ENCODE data around the gene RALGAPA1.

Gene RALGAPA1

GRCh38 chr14:35643513-35643912, 165.6 kb downstream of the RALGAPA1 start:
- no peak for DNase-seq (ENCODE audit: extremely low spot score)
- ChIA-PET CTCF (no interaction called here), POLR2A (no interaction called here)
- TF ChIP-seq FOXA1 (IDR thresholded peaks at IDR 0.05) (no peak), FOXK2 (IDR thresholded peaks at IDR 0.05) (no peak), SP1 (IDR thresholded peaks at IDR 0.05) (no peak), NFRKB (IDR thresholded peaks at IDR 0.05) (no peak), L3MBTL2 (conservative IDR thresholded peaks at IDR 0.05) (no peak), BHLHE40 (IDR thresholded peaks at IDR 0.05; ENCODE audit: borderline replicate concordance) (no peak), ARNT (IDR thresholded peaks at IDR 0.05) (no peak), PKNOX1 (IDR thresholded peaks at IDR 0.05) (no peak), SUZ12 (IDR thresholded peaks at IDR 0.05) (no peak), HDGF (IDR thresholded peaks at IDR 0.05; ENCODE audit: borderline replicate concordance) (no peak), ZNF384 (IDR thresholded peaks at IDR 0.05) (no peak), FOXM1 (IDR thresholded peaks at IDR 0.05; ENCODE audit: borderline replicate concordance) (no peak), LEF1 (IDR thresholded peaks at IDR 0.05; ENCODE audit: borderline replicate concordance) (no peak), TARDBP (IDR thresholded peaks at IDR 0.05) (no peak), CTBP1 (IDR thresholded peaks at IDR 0.05; ENCODE audit: borderline replicate concordance) (no peak), ELF4 (IDR thresholded peaks at IDR 0.05) (no peak)

GRCh38 chr14:35637851-35638250, 171.2 kb downstream of the RALGAPA1 start:
- TF ChIP-seq FOXK2 (IDR thresholded peaks at IDR 0.05) (no peak), BHLHE40 (IDR thresholded peaks at IDR 0.05; ENCODE audit: borderline replicate concordance) (no peak), ELF4 (IDR thresholded peaks at IDR 0.05) (no peak), LEF1 (IDR thresholded peaks at IDR 0.05; ENCODE audit: borderline replicate concordance) (no peak), SP1 (IDR thresholded peaks at IDR 0.05) (no peak), ARNT (IDR thresholded peaks at IDR 0.05) (no peak), CTBP1 (IDR thresholded peaks at IDR 0.05; ENCODE audit: borderline replicate concordance) (no peak), SUZ12 (IDR thresholded peaks at IDR 0.05) (no peak), FOXM1 (IDR thresholded peaks at IDR 0.05; ENCODE audit: borderline replicate concordance) (no peak), ZNF384 (IDR thresholded peaks at IDR 0.05) (no peak), L3MBTL2 (conservative IDR thresholded peaks at IDR 0.05) (no peak), TARDBP (IDR thresholded peaks at IDR 0.05) (no peak), NFRKB (IDR thresholded peaks at IDR 0.05) (no peak), FOXA1 (IDR thresholded peaks at IDR 0.05) (no peak), PKNOX1 (IDR thresholded peaks at IDR 0.05) (no peak), HDGF (IDR thresholded peaks at IDR 0.05; ENCODE audit: borderline replicate concordance) (no peak)
- DNase-seq (ENCODE audit: extremely low spot score), result no peak
- ChIA-PET POLR2A (no interaction called here), CTCF (no interaction called here)

- TF ChIP-seq LEF1 (IDR thresholded peaks at IDR 0.05; ENCODE audit: borderline replicate concordance) (no peak), L3MBTL2 (conservative IDR thresholded peaks at IDR 0.05) (no peak), PKNOX1 (IDR thresholded peaks at IDR 0.05) (no peak), FOXA1 (IDR thresholded peaks at IDR 0.05) (no peak)
- DNase-seq (ENCODE audit: extremely low spot score), result no peak
- POLR2A ChIA-PET, result no interaction called here
- CTCF ChIA-PET, result interaction anchor here (0.6 kb wide), 1 partner anchor 221 kb away, joined by 5 read pairs; no protein-coding TSS in a partner anchor
These were observed 171.8 kb downstream of the RALGAPA1 start for GRCh38 chr14:35637269-35637668.

GRCh38 chr14:35632676-35633075, 176.4 kb downstream of the RALGAPA1 start:
- DNase-seq (ENCODE audit: extremely low spot score), result no peak
- ChIA-PET CTCF (no interaction called here), POLR2A (no interaction called here)
- TF ChIP-seq CTBP1 (IDR thresholded peaks at IDR 0.05; ENCODE audit: borderline replicate concordance), result no peak
- TF ChIP-seq ELF4 (IDR thresholded peaks at IDR 0.05), result no peak
- no peak for TF ChIP-seq HDGF (IDR thresholded peaks at IDR 0.05; ENCODE audit: borderline replicate concordance)

GRCh38 chr14:35632271-35632670, 176.8 kb downstream of the RALGAPA1 start:
- TF ChIP-seq FOXK2 (IDR thresholded peaks at IDR 0.05) (no peak), CTBP1 (IDR thresholded peaks at IDR 0.05; ENCODE audit: borderline replicate concordance) (no peak), NFRKB (IDR thresholded peaks at IDR 0.05) (no peak), SUZ12 (IDR thresholded peaks at IDR 0.05) (no peak), ZNF384 (IDR thresholded peaks at IDR 0.05) (no peak), HDGF (IDR thresholded peaks at IDR 0.05; ENCODE audit: borderline replicate concordance) (no peak), ARNT (IDR thresholded peaks at IDR 0.05) (no peak)
- ChIA-PET CTCF (no interaction called here), POLR2A (no interaction called here)
- no peak for DNase-seq (ENCODE audit: extremely low spot score)

DNA sequence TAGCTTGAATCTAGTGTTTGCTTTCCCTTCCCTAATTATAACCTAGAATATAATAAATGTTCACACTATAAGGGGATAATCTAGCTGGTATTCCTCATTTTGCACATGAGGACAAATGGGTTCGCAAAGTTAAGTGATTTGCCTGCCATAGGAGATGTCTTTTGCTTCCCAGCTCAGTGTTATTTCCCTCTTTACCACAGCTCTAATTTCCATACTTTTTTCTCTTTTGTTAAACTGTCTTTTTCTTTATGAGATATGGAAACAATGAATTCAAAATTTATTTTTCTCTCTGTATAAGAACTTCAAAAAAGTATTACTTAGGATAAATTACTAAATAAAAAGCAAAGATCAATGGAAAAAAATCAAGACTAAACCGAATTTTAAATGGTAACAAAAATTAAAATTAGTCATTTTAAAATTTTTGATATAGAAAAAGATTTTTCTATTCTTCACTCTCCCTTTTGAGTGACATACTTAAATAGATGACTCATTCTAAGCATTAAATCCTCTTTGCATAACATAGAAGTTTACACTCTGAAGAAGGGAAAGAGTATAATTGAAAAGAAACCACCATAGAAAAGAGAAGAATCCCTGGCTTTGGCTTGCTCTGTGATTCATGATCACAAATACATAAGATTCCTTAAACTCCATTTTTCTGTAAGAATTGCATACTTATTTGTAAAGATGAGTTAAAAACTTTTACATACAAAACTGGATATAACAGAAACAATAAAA, 177.9 kb downstream of the RALGAPA1 start:
- CTCF ChIA-PET, result no interaction called here
- TF ChIP-seq SP1 (IDR thresholded peaks at IDR 0.05) (no peak), ELF4 (IDR thresholded peaks at IDR 0.05) (no peak), FOXA1 (IDR thresholded peaks at IDR 0.05) (no peak), FOXM1 (IDR thresholded peaks at IDR 0.05; ENCODE audit: borderline replicate concordance) (no peak), CTBP1 (IDR thresholded peaks at IDR 0.05; ENCODE audit: borderline replicate concordance) (no peak), HDGF (IDR thresholded peaks at IDR 0.05; ENCODE audit: borderline replicate concordance) (no peak), ARNT (IDR thresholded peaks at IDR 0.05) (no peak), TARDBP (IDR thresholded peaks at IDR 0.05) (no peak), FOXK2 (IDR thresholded peaks at IDR 0.05) (no peak), ZNF384 (IDR thresholded peaks at IDR 0.05) (no peak), LEF1 (IDR thresholded peaks at IDR 0.05; ENCODE audit: borderline replicate concordance) (no peak), L3MBTL2 (conservative IDR thresholded peaks at IDR 0.05) (no peak), PKNOX1 (IDR thresholded peaks at IDR 0.05) (no peak), BHLHE40 (IDR thresholded peaks at IDR 0.05; ENCODE audit: borderline replicate concordance) (no peak), NFRKB (IDR thresholded peaks at IDR 0.05) (no peak), SUZ12 (IDR thresholded peaks at IDR 0.05) (no peak)
- no peak for DNase-seq (ENCODE audit: extremely low spot score)
- POLR2A ChIA-PET, result no interaction called here

All from HEK293T (cell line).